Gastroesophageal sphincter (tissue), 4 donors: ENCODE measurements around the gene ACTL6B. TPM values are rescaled to one million over a fixed set of nuclear protein-coding genes. Genes with fewer than 3 reads are reported as not detected.

Experiments
- ATAC-seq: fragments of 150-250 bp; one replicate; pipeline ENCODE4 v1.9.1; 2016; ENCODE audit warnings: mild to moderate bottlenecking, moderate library complexity
- H3K27ac ChIP-seq, 4 donors: fragments of 200-600 bp; sonication (generic) in 3 of 4; 1 replicate in 3 of 4; 2 replicates in 1 of 4; pipeline ENCODE4 v1.5.1; 2016 to 2019
- H3K27me3 ChIP-seq: fragments of 200-600 bp; sonication (generic); one replicate; pipeline ENCODE4 v1.5.1; 2019
- H3K36me3 ChIP-seq, 2 donors: fragments of 200-600 bp; sonication (generic); one replicate each; pipeline ENCODE4 v1.5.1; 2019; ENCODE audit warnings: control low read depth in 1 of 2
- H3K4me1 ChIP-seq, 3 donors: fragments of 200-600 bp; sonication (generic); 1 replicate in 2 of 3; 2 replicates in 1 of 3; pipeline ENCODE4 v1.5.1; 2016 to 2019; ENCODE audit warnings: control low read depth in 2 of 3
- H3K4me3 ChIP-seq, 2 donors: fragments of 200-600 bp; sonication (generic); one replicate each; pipeline ENCODE4 v1.5.1; 2019; ENCODE audit warnings: mild to moderate bottlenecking in 1 of 2, moderate library complexity in 1 of 2
- H3K9me3 ChIP-seq, 3 donors: fragments of 200-600 bp; sonication (generic); one replicate each; pipeline ENCODE4 v1.5.1; 2017 to 2019; ENCODE audit warnings: control low read depth in 2 of 3
- CTCF ChIP-seq, 4 experiments: fragments of 200-600 bp in 2 of 4; fragments of 450-650 bp in 2 of 4; sonication (generic) in 1 of 4; IDR thresholded peaks; one replicate each; pipeline ENCODE4 v1.5.1; 2017 to 2019; ENCODE audit warnings: antibody characterized with exemption in 4 of 4, mild to moderate bottlenecking in 2 of 4, moderate library complexity in 2 of 4
- EP300 ChIP-seq: sonication (generic); formaldehyde crosslinking; IDR thresholded peaks from one replicate; pipeline ENCODE4 v1.6.1; 2017; ENCODE audit warnings: antibody characterized with exemption, mild to moderate bottlenecking
- POLR2A ChIP-seq, 2 donors: fragments of 450-650 bp; IDR thresholded peaks; one replicate each; pipeline ENCODE4 v1.6.1; 2017; ENCODE audit warnings: antibody characterized with exemption in 2 of 2, mild to moderate bottlenecking in 2 of 2, moderate library complexity in 1 of 2
- POLR2AphosphoS5 ChIP-seq: sonication (generic); formaldehyde crosslinking; IDR thresholded peaks from one replicate; pipeline ENCODE4 v1.6.1; 2017; ENCODE audit warnings: antibody characterized with exemption
- WGBS, 2 donors: methylation state at CpG; one replicate each; pipeline ENCODE4 v1.1.5; 2018; ENCODE audit warnings: low coverage in 1 of 2; 5-methylcytosine and 5-hydroxymethylcytosine counted together
- total RNA-seq, 4 donors: library from RNA; depleted of rRNA; stranded (reverse); fragments of >200 nt; gene quantifications; one replicate each; pipeline ENCODE4 v1.1.0, GENCODE V29; 2016

Gene ACTL6B
- total RNA-seq, 4 donors from 2014 or later: 2.2 TPM; not detected in 3

GRCh38 chr7:100595188-100595587, 61.1 kb downstream of the ACTL6B start:
- peaks cover 20% of the 10 kb centered on the region for H3K27me3 ChIP-seq
- no peak for ATAC-seq
- TF ChIP-seq EP300 (no peak), POLR2A (IDR thresholded peaks at IDR 0.05) (no peak), CTCF (IDR thresholded peaks at IDR 0.05) (no peak), POLR2AphosphoS5 (no peak)
- WGBS, 2 donors: 97 to 100% methylated on average over 1 to 6 of the region's 7 CpGs
- no peak overlapping the region for H3K27ac ChIP-seq
- H3K4me1 ChIP-seq: peaks cover 0 to 5% (median 0%) of the 10 kb centered on the region in 3 donors
- no peak overlapping the region for H3K4me3 ChIP-seq
- no peaks in the 10 kb centered on the region for H3K9me3 ChIP-seq
- no peaks in the 10 kb centered on the region for H3K36me3 ChIP-seq

Other genes starting within 250 kb of the ACTL6B start
- gene ZCWPW1, start 227.7 kb downstream of the ACTL6B start, total RNA-seq: 1 to 10 TPM; 4.9 to 8.2 (median 5.8) TPM
- gene MEPCE, start 226.6 kb downstream of the ACTL6B start, total RNA-seq: 10 to 100 TPM; 27.9 to 34.2 (median 30.8) TPM
- 10 to 100 TPM; 19.9 to 26.3 (median 20.7) TPM for gene PPP1R35, start 220.0 kb downstream of the ACTL6B start, total RNA-seq
- under 1 TPM in 1 of 4 donors, not detected in 3; 0.67 TPM for gene SPACDR, start 192.2 kb downstream of the ACTL6B start, total RNA-seq
- 10 to 100 TPM; 20.2 to 38.1 (median 26.1) TPM for gene TSC22D4, start 177.2 kb downstream of the ACTL6B start, total RNA-seq
- 1 to 10 TPM in 3 of 4 donors, under 1 TPM in 1; 0.94 to 3.1 (median 1.8) TPM for gene NYAP1, start 172.5 kb downstream of the ACTL6B start, total RNA-seq
- 10 to 100 TPM; 26.0 to 60.1 (median 36.6) TPM for gene AGFG2, start 117.2 kb downstream of the ACTL6B start, total RNA-seq
- gene SAP25, start 82.5 kb downstream of the ACTL6B start, total RNA-seq: 1 to 10 TPM in 1 of 4 donors, not detected in 3; 5.6 TPM
- gene LRCH4, start 70.3 kb downstream of the ACTL6B start, total RNA-seq: 10 to 100 TPM; 16.1 to 53.2 (median 50.0) TPM
- 1 to 10 TPM in 2 of 4 donors, not detected in 2; 1.8 to 1.9 TPM for gene FBXO24, start 70.1 kb downstream of the ACTL6B start, total RNA-seq
- gene PCOLCE, start 54.1 kb downstream of the ACTL6B start, total RNA-seq: 10 to 100 TPM in 3 of 4 donors, 1 to 10 TPM in 1; 6.8 to 42.5 (median 16.6) TPM
- gene MOSPD3, start 43.9 kb downstream of the ACTL6B start, total RNA-seq: 10 to 100 TPM in 3 of 4 donors, 1 to 10 TPM in 1; 6.2 to 13.4 (median 11.6) TPM
- gene TFR2, start 14.9 kb downstream of the ACTL6B start, total RNA-seq: 1 to 10 TPM in 1 of 4 donors, not detected in 3; 1.6 TPM
- gene GNB2, start 17.3 kb upstream of the ACTL6B start, total RNA-seq: 100 to 1,000 TPM; 124 to 217 (median 162) TPM
- 10 to 100 TPM; 20.4 to 43.3 (median 31.0) TPM for gene GIGYF1, start 37.8 kb upstream of the ACTL6B start, total RNA-seq
- 10 to 100 TPM; 31.4 to 40.6 (median 33.2) TPM for gene POP7, start 49.7 kb upstream of the ACTL6B start, total RNA-seq
- gene EPO, start 64.0 kb upstream of the ACTL6B start, total RNA-seq: not detected
- gene ZAN, start 77.1 kb upstream of the ACTL6B start, total RNA-seq: not detected
- gene EPHB4, start 171.1 kb upstream of the ACTL6B start, total RNA-seq: 10 to 100 TPM; 19.0 to 55.6 (median 41.5) TPM
- gene SLC12A9, start 196.3 kb upstream of the ACTL6B start, total RNA-seq: 10 to 100 TPM; 11.2 to 32.9 (median 20.2) TPM
- gene TRIP6, start 210.9 kb upstream of the ACTL6B start, total RNA-seq: 10 to 100 TPM; 71.9 to 94.3 (median 89.5) TPM
- gene SRRT, start 218.7 kb upstream of the ACTL6B start, total RNA-seq: 10 to 100 TPM; 47.5 to 73.4 (median 57.0) TPM
- gene UFSP1, start 233.3 kb upstream of the ACTL6B start, total RNA-seq: 1 to 10 TPM; 5.4 to 9.2 (median 7.7) TPM
- gene ACHE, start 239.4 kb upstream of the ACTL6B start, total RNA-seq: 1 to 10 TPM in 3 of 4 donors, under 1 TPM in 1; 0.62 to 3.6 (median 1.1) TPM